Loucy (cell line): Measurements from ENCODE around the gene EIPR1.

Experiments used
- H2AFZ ChIP-seq: fragments of 200-600 bp; sonication (generic); 2 replicates; pipeline ENCODE4 v1.6.0; 2016; ENCODE audit warnings: antibody characterized with exemption, mild to moderate bottlenecking, low read length, moderate library complexity
- H3F3A ChIP-seq: fragments of 200-600 bp; 2 replicates; pipeline ENCODE4 v1.6.0; 2016; ENCODE audit warnings: antibody characterized with exemption, low read depth, mild to moderate bottlenecking
- H3K27me3 ChIP-seq: fragments of 200-600 bp; sonication (generic); 2 replicates; pipeline ENCODE4 v1.6.1; 2014; ENCODE audit warnings: low read length, mild to moderate bottlenecking; ENCODE audit not compliant: insufficient read depth, poor library complexity, severe bottlenecking
- H3K36me3 ChIP-seq: fragments of 200-600 bp; sonication (generic); 2 replicates; pipeline ENCODE4 v1.6.1; 2016; ENCODE audit warnings: low read length; ENCODE audit not compliant: insufficient read depth
- H3K4me1 ChIP-seq: fragments of 200-600 bp; sonication (generic); 2 replicates; pipeline ENCODE4 v1.5.1; 2014; ENCODE audit warnings: low read length, mild to moderate bottlenecking; ENCODE audit not compliant: insufficient read depth, poor library complexity, severe bottlenecking
- H3K4me2 ChIP-seq: fragments of 200-600 bp; sonication (generic); 2 replicates; pipeline ENCODE4 v1.6.0; 2014; ENCODE audit warnings: antibody characterized with exemption, low read length, low read depth, mild to moderate bottlenecking; ENCODE audit not compliant: poor library complexity, severe bottlenecking
- H3K4me3 ChIP-seq: fragments of 200-600 bp; sonication (generic); 2 replicates; pipeline ENCODE4 v1.5.1; 2014; ENCODE audit warnings: low read length, mild to moderate bottlenecking, mixed read lengths; ENCODE audit not compliant: poor library complexity, severe bottlenecking
- H3K79me2 ChIP-seq: fragments of 200-600 bp; sonication (generic); 2 replicates; pipeline ENCODE4 v1.6.1; 2014; ENCODE audit warnings: low read length; ENCODE audit not compliant: insufficient read depth
- H3K9ac ChIP-seq: fragments of 200-600 bp; sonication (generic); 2 replicates; pipeline ENCODE4 v1.6.0; 2014; ENCODE audit warnings: mild to moderate bottlenecking, low read depth, low read length, moderate library complexity; ENCODE audit not compliant: poor library complexity, severe bottlenecking
- H3K9me2 ChIP-seq: fragments of 200-600 bp; sonication (generic); replicated peaks from 2 replicates; pipeline ENCODE4 v1.6.1; 2016; ENCODE audit warnings: low read depth, low read length, mixed read lengths
- H3K9me3 ChIP-seq: fragments of 200-600 bp; sonication (generic); 2 replicates; pipeline ENCODE4 v1.6.1; 2014; ENCODE audit warnings: mild to moderate bottlenecking, antibody characterized with exemption, low read length, low read depth; ENCODE audit not compliant: insufficient read depth
- H4K20me1 ChIP-seq: fragments of 200-600 bp; sonication (generic); 2 replicates; pipeline ENCODE4 v1.6.0; 2014; ENCODE audit warnings: antibody characterized with exemption, low read length, mild to moderate bottlenecking; ENCODE audit not compliant: insufficient read depth, poor library complexity, severe bottlenecking
- EZH2phosphoT487 ChIP-seq: fragments of 200-600 bp; IDR thresholded peaks from 2 replicates; pipeline ENCODE4 v1.6.1; 2018; ENCODE audit warnings: antibody characterized with exemption, mild to moderate bottlenecking, moderate library complexity, borderline replicate concordance
- TF ChIP-seq, protein P1 (sequence below): fragments of 200-600 bp; sonication (generic); conservative IDR thresholded peaks from 2 replicates; pipeline ENCODE4 v1.5.1; 2014; ENCODE audit warnings: mild to moderate bottlenecking, antibody characterized with exemption, low read length

EIPR1 gene

DNA sequence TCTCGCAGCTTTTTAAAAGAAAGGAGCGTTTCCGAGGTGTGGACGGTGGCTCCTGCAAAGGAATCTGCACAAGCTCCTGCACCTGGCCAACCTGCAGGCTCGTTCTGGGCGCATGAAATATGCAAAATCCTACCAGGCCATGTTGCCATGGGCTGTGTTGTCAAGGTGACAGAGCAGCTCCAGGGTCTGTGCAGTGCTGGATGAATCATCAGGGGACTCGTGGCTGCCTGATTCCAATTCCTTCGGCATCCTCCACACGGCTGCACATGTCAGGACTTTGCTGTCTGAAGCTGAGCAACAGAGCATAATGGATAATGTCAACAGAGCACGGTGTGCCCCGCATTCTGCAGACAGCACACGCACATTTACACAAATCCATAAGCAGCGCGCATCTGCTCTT, 120.5 kb downstream of the EIPR1 start:
- H3F3A ChIP-seq: no peaks in the 10 kb centered on the region
- no peak overlapping the region for H3K4me2 ChIP-seq
- H3K4me3 ChIP-seq: no peak overlapping the region
- TF ChIP-seq, protein P1, sequence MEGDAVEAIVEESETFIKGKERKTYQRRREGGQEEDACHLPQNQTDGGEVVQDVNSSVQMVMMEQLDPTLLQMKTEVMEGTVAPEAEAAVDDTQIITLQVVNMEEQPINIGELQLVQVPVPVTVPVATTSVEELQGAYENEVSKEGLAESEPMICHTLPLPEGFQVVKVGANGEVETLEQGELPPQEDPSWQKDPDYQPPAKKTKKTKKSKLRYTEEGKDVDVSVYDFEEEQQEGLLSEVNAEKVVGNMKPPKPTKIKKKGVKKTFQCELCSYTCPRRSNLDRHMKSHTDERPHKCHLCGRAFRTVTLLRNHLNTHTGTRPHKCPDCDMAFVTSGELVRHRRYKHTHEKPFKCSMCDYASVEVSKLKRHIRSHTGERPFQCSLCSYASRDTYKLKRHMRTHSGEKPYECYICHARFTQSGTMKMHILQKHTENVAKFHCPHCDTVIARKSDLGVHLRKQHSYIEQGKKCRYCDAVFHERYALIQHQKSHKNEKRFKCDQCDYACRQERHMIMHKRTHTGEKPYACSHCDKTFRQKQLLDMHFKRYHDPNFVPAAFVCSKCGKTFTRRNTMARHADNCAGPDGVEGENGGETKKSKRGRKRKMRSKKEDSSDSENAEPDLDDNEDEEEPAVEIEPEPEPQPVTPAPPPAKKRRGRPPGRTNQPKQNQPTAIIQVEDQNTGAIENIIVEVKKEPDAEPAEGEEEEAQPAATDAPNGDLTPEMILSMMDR: no peak
- no peak for TF ChIP-seq EZH2phosphoT487
- H3K79me2 ChIP-seq: peaks cover 2% of the 10 kb centered on the region; the same call in 1 of the 2 replicates
- no peaks in the 10 kb centered on the region for H3K4me1 ChIP-seq
- peaks cover 14% of the 10 kb centered on the region; the same call in 1 of the 2 replicates for H3K36me3 ChIP-seq
- no peaks in the 10 kb centered on the region for H4K20me1 ChIP-seq
- H3K9ac ChIP-seq: no peak overlapping the region
- no peak overlapping the region for H2AFZ ChIP-seq
- H3K9me2 ChIP-seq: no peaks in the 10 kb centered on the region
- H3K9me3 ChIP-seq: no peaks in the 10 kb centered on the region
- H3K27me3 ChIP-seq: no peaks in the 10 kb centered on the region

DNA sequence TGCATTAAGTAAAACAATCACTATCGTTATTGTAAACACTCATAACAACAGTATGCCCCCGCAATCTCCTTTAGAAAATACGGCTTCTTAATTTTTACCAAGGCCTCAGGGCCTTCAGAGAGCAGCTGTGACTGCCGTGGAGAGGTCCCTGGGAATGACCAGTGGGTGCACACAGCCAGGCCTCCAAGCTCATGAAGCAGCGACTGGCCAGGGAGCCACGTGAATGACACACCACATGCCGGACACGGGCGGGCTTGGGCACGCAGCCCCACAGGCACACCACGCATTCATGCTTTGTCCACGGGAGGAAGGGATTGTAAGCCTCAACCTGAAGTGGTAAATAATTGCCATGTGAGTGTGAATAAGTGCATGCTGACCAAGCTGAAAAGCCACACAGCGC, 121.0 kb downstream of the EIPR1 start:
- TF ChIP-seq, protein P1: no peak
- no peak for TF ChIP-seq EZH2phosphoT487
- Histone ChIP-seq H2AFZ (no peak overlapping the region), H3K9me3 (no peaks in the 10 kb centered on the region), H3K9ac (no peak overlapping the region), H3K9me2 (no peaks in the 10 kb centered on the region), H3F3A (no peaks in the 10 kb centered on the region), H3K79me2 (peaks cover 2% of the 10 kb centered on the region; the same call in 1 of the 2 replicates), H3K36me3 (peaks cover 14% of the 10 kb centered on the region; the same call in 1 of the 2 replicates), H4K20me1 (no peaks in the 10 kb centered on the region), H3K4me1 (no peaks in the 10 kb centered on the region), H3K27me3 (no peaks in the 10 kb centered on the region), H3K4me3 (no peak overlapping the region), H3K4me2 (no peak overlapping the region)

DNA sequence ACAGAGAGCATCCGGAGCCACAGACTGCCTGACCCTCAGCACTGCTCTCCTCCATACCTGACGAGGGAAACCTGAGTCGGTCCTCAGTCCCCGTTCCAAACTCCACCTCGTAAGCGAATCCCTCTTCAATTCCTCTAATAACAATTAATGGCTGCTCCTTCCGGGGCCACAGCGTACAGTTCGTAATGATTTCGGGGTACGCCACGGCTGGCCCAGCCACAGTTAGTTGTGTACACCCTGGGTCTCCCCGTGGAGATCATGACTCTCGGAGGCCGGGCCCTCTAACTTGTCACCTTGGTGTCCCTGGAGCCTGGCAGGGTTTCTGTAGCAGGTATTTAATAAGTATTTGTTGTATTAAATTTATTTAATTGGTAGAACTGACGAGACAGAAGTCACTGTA, 121.5 kb downstream of the EIPR1 start:
- Histone ChIP-seq H3K9me3 (no peaks in the 10 kb centered on the region), H3K9me2 (no peaks in the 10 kb centered on the region), H3K79me2 (peaks cover 1% of the 10 kb centered on the region; the same call in 1 of the 2 replicates), H2AFZ (no peak overlapping the region), H3K27me3 (no peaks in the 10 kb centered on the region), H3K4me2 (no peak overlapping the region), H3K9ac (no peak overlapping the region), H3K4me3 (no peak overlapping the region), H3F3A (no peaks in the 10 kb centered on the region), H3K36me3 (peaks cover 14% of the 10 kb centered on the region; the same call in 1 of the 2 replicates), H4K20me1 (no peaks in the 10 kb centered on the region), H3K4me1 (no peaks in the 10 kb centered on the region)
- no peak for TF ChIP-seq EZH2phosphoT487
- TF ChIP-seq, protein P1: no peak
